ENCODE results near the gene MAP4K2. TPM values are rescaled to one million over a fixed set of nuclear protein-coding genes. Genes with fewer than 3 reads are reported as not detected.

MAP4K2 gene
- total and polyA plus RNA-seq, 9 of the 15 experiments (the other 6 are each of a cell fraction or from before 2014, with no cell fraction given): 0.13 to 14.5 (median 7.3) TPM

- no peak for TF ChIP-seq ZNF444 (CRISPR knock-in tag; IDR thresholded peaks at IDR 0.05)
- no peak for TF ChIP-seq ELK3 (CRISPR knock-in tag; IDR thresholded peaks at IDR 0.05)
- no peak for TF ChIP-seq ZBTB49 (CRISPR knock-in tag; IDR thresholded peaks at IDR 0.05; ENCODE audit: borderline replicate concordance)
- no peak for TF ChIP-seq DACH1 (IDR thresholded peaks at IDR 0.05; ENCODE audit: partially characterized antibody)
- no peak for TF ChIP-seq BRD4 (IDR thresholded peaks at IDR 0.05)
- no peak for TF ChIP-seq TARDBP (IDR thresholded peaks at IDR 0.05)
- no peak for TF ChIP-seq TCF15 (CRISPR knock-in tag; IDR thresholded peaks at IDR 0.05)
- no peak for TF ChIP-seq CBX1 (IDR thresholded peaks at IDR 0.05; ENCODE audit: low read depth)
- no peak for TF ChIP-seq ZNF75A (CRISPR knock-in tag; IDR thresholded peaks at IDR 0.05)
- no peak for TF ChIP-seq PHF21A (IDR thresholded peaks at IDR 0.05; ENCODE audit: borderline replicate concordance, low read depth)
- TF ChIP-seq ELF4 (CRISPR knock-in tag; IDR thresholded peaks at IDR 0.05): no peak
- TF ChIP-seq POLR2AphosphoS5 (IDR thresholded peaks at IDR 0.05; ENCODE audit: control insufficient read depth, insufficient read depth, low read depth, low read length): no peak
- no peak for TF ChIP-seq SMAD3 (CRISPR knock-in tag; conservative IDR thresholded peaks at IDR 0.05)
Measured at GRCh38 chr11:64754124-64754918, 48.7 kb downstream of the MAP4K2 start (continued).

Measured in K562 (cell line).